Dermis microvascular lymphatic vessel endothelial cell (primary cell): ENCODE results near the gene SLC35B4. TPM values are rescaled to one million over a fixed set of nuclear protein-coding genes. Genes with fewer than 3 reads are reported as not detected.
"Not testable (repeated sequence)": the region's sequence is repeated elsewhere in the genome, so short reads cannot be mapped to it uniquely, and the experiment has no call there.

Experiments used
- DNase-seq, 2 donors: peaks; one replicate each; pipeline versions ENCODE4 v3.0.0 to v3.0.0-alpha.2; 2010; ENCODE audit warnings: low read depth in 2 of 2
- total RNA-seq: library from RNA; depleted of rRNA; stranded (reverse); fragments of >200 nt; gene quantifications from 2 replicates; pipeline ENCODE4 v1.2.1, GENCODE V29; 2014

The SLC35B4 gene
- total RNA-seq, 1 donor from 2014 or later, result 10.8 TPM

- DNase-seq, result no peak
Observed at GRCh38 chr7:134331393-134331792, 14.7 kb upstream of the SLC35B4 start.

DNA sequence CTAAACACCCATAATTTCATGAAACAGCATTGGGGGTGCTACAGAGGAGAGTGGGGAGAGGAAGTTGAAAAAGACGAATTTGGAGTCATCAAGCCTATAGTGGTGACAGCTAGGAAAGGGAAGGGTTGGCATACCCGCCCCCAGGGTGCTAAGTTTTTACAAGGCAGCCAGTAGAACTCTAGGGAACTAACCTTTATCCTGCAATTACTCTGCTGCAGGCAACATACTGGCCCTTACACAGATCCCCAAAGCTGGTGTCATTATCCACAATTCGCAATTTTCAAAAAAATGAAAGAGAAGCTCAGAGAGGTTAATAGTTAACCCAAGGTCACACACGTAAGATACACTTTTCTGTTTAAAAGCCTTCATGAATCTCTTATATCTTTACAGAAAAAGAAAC lies 14.2 kb upstream of the SLC35B4 start:
- no peak for DNase-seq

GRCh38 chr7:134329614-134330346 lies 13.1 kb upstream of the SLC35B4 start:
- peak in 1 of 2 donors; percentile 25 for DNase-seq

DNA sequence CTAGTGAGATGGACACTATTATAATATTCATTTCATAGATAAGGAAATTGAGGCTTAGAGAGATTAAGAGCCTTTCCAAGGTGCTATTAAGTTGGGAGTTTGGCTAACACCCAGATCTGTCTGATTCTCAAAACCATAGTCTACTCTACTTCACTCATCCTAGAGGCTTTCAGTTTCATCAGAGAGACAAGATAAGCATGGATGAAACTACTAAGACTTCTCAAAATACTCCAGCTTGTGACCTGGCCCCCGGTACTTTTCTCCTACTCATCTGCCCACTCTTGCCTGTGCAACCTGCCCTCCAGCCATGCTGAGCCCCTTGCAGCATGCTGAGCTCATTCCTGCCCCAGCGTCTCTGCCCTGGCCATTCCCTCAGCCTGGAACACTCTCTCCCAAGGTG lies 12.2 kb upstream of the SLC35B4 start:
- DNase-seq, result no peak

DNA sequence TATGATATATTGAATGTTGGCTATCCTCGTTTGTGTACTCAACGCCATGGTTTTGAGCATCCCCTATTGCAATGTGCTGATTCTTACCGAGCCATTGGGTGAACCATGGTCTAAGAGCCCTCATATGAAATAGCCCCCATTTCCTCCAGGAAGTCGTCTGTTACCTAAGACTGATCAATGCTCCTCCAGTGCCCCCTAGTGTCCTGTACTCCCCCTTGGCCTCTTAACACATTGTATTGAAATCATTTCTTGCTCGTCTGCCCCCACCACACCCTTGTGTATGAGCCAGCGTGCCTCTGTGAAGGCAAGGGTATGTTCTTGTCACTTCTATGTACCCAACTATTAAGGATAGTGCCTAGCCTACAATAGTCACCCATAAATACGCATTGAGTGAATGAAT lies 11.2 kb upstream of the SLC35B4 start:
- DNase-seq, result peak; percentile 29 to 73

GRCh38 chr7:134324107-134324506 lies 7.4 kb upstream of the SLC35B4 start:
- DNase-seq, result no peak

- DNase-seq, result no peak
Observed at GRCh38 chr7:134320201-134320600, 3.5 kb upstream of the SLC35B4 start.

DNA sequence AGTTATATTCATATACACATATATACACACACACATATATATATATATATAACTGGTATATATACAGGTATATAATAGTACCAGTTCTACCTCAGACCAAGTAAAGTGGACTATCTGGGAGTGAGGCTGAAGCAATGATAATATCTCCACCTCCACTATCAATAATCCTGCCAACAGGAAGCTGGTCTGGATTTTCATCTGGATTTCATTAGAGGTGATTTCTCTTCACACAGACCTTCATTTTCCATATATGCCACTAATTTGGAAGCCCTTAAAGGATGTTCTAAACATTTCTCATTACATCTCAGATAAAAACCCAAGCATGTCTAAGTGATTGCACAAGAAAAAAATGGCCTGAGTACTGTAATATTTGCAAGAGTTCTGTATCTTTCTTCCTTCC lies 1.7 kb upstream of the SLC35B4 start:
- no peak for DNase-seq

GRCh38 chr7:134317434-134317833 lies 704 bp upstream of the SLC35B4 start:
- DNase-seq, result no peak

- no peak for DNase-seq
Observed at GRCh38 chr7:134315679-134316538, 821 bp downstream of the SLC35B4 start.

GRCh38 chr7:134313543-134313942 lies 3.2 kb downstream of the SLC35B4 start:
- no peak for DNase-seq

- no peak for DNase-seq
Observed at GRCh38 chr7:134312717-134313116, 4.0 kb downstream of the SLC35B4 start.

GRCh38 chr7:134311807-134312206 lies 4.9 kb downstream of the SLC35B4 start:
- no peak for DNase-seq

DNA sequence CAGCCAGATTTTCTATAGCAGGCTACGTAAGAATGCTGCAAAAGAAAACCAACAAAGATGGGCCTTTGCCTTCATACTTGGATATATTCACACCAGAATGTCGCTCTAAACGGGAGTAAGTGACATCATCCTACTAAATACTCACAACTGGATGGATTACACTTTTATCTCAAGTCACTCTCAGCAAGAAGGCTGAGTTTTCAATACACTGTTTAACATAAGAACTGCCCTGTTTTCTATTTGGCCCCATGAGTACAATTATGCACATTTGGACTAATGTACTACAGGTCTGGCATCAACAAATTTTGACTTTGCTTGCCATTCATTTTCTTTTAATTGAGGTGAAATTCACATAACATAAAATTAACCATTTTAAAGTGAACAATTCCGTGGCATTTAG lies 8.2 kb downstream of the SLC35B4 start:
- DNase-seq, result no peak

GRCh38 chr7:134307320-134307719 lies 9.4 kb downstream of the SLC35B4 start:
- DNase-seq, result peak in 1 of 2 donors; percentile 17

- DNase-seq, result no peak
Observed at GRCh38 chr7:134302120-134302519, 14.6 kb downstream of the SLC35B4 start.

DNA sequence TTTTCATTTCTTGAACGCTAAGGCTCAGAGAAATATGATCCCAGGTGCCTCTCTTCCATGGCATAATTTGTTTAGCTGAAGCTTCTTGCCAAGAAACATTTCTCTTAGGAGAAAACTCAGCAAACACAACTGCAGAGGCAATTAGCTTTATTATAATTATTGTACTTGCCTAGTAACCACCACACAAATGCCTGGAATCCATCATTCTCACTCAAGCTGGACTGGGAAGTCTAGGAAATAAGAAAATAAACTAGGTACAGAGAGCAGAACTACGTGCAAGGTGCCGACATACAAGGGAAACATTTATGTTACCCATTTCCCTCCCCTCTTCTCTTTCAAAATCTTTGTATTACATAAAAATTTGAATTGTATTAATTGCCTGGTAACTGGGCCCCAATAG lies 15.1 kb downstream of the SLC35B4 start:
- no peak for DNase-seq

DNA sequence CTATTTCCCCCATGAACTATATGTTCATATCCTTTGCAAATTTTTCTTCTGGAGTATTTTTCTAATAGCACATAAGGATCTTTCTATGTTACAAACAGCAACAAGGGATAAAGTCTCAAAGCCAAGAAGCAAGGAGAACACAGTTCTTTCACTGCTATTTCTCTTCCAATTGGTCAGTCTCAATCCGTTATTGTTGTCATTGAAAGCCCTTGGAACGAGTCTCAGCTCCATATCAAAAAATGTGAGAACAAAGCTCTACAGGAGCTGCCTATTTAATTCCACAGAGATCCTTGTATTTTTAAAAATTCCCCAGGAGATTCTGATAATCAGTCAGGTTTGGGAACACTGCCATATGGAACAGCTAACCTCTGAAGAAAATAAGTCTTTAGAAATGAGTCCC lies 15.7 kb downstream of the SLC35B4 start:
- no peak for DNase-seq

GRCh38 chr7:134298902-134299683 lies 17.6 kb downstream of the SLC35B4 start:
- peak in 1 of 2 donors; percentile 4 for DNase-seq

- DNase-seq, result no peak
Observed at GRCh38 chr7:134297489-134297888, 19.2 kb downstream of the SLC35B4 start.

- not testable (repeated sequence) for DNase-seq
Observed at GRCh38 chr7:134295982-134296381, 20.7 kb downstream of the SLC35B4 start.
